NK-92 (cell line): ENCODE results near the gene DYNLT4.
"Not testable (repeated sequence)": the region's sequence is repeated elsewhere in the genome, so short reads cannot be mapped to it uniquely, and the experiment has no call there.

Source experiments
- DNase-seq: peaks from one replicate; lab custom pipeline; 2025; ENCODE audit not compliant: unreplicated experiment; lab: John Stamatoyannopoulos, UW

DYNLT4 gene, protein sequence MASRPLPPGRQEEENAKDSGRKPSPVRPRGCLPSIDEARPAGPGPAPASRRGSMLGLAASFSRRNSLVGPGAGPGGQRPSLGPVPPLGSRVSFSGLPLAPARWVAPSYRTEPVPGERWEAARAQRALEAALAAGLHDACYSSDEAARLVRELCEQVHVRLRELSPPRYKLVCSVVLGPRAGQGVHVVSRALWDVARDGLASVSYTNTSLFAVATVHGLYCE

DNA sequence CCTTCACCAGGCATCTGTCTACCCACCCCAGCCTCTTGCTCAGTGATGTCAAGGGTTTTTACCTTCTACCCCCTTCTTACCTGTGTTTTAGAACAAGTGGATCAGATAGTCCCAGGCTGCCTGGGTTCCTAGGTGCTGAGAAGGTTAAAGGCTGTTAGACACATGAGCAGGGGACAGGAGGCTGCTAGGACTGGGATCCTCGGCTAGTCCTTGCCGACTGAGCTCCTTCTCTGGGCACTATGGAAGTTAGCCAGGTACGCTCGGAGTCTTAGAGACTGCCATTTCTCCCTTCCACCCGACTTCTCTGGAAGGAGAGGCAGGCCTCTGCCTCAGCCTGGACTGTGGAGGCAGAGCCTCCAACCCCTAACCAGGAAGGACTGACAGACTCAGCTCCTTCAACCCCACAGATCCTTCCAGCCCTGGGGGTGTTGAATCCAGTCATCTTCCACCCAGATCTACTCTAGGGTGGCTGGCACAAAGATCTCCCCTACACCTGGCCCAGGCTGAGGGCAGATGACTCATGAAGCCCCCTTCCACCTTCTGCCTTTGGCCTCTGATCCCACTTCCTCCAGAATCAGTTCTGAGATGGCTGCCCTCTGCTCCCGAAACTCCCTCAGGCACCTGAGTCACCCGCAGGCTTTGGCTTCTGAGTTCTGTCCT, at the start of gene DYNLT4:
DYNLT4 (minus strand) TSS at position 648 of the 660 bp plus-strand sequence. CDS start 683 bp downstream, outside the sequence.
- DNase-seq: no peak

- DNase-seq: no peak
Measured at GRCh38 chr1:44855742-44856141, 48.6 kb upstream of the DYNLT4 start.

GRCh38 chr1:44854970-44855369, 47.8 kb upstream of the DYNLT4 start:
- no peak for DNase-seq

- DNase-seq: no peak
Measured at GRCh38 chr1:44853201-44853600, 46.0 kb upstream of the DYNLT4 start.

GRCh38 chr1:44851308-44851707, 44.2 kb upstream of the DYNLT4 start:
- no peak for DNase-seq

DNA sequence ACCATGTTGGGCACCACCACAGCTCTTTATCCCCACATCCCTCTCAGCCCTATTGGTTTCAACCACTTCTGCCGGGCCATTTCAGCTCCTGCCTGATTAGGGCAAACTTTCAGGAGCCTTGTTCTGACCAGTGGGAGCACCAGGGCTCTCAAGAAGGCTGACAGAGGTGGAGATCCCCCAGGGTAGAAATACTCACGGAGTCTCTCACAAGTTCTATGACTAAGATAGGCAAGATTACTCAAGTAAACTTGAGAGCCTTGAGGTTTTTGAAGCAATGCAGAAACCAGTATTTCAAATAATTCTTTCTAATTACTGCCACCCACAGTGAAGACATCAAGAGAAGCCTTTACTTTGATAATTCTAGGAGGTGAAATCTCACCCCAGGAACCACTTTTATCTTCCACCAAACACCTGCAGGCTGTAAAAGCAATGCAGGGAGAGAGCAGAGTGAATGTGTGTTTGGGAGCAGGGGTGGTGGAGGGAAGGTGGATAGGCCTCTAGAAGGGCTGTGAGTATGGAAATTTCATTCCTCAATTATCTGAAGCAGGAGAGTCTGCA, 42.5 kb upstream of the DYNLT4 start:
- DNase-seq: no peak

DNA sequence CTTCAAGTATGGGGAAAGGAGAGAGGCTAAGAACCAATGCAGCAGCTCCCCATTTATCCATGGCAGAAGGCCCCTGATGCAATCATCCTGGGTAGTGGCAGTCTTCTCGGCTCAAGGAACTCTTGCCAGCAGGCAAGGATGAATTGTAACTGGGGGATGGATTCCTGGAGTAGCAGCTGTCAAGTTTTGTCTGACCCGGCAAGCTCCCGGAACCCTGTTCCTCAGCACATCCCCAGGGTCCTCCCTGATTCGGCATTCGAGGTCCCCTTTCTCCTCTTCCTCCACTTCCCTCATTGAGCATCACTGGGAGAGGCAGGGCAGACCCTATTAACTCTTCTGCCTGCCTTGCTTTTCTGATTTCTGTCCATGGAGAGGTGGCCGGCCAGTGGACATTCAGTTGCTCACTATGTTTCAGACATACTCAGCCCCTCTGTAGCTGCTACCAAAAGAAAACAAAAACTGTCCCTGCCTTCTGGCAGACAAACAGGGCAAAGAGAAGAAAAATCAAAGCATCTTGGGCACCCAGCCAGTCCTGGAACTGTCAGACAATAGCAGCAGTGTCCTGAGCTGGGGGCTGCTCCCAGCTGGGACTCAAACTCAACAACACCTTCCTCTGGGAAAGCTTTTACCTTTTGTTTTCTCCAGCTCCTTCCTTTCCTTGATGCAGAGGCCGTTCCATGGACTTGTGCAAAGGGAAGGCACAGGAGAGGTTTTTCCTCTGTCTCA, 41.5 kb upstream of the DYNLT4 start:
- DNase-seq: no peak

GRCh38 chr1:44847845-44848244, 40.7 kb upstream of the DYNLT4 start:
- DNase-seq: no peak

GRCh38 chr1:44846985-44847384, 39.8 kb upstream of the DYNLT4 start:
- DNase-seq: no peak

- no peak for DNase-seq
Measured at GRCh38 chr1:44842862-44843655, 35.9 kb upstream of the DYNLT4 start, which contains the start of gene PTCH2. Gene PTCH2 (minus strand): TSS chr1:44843253. CDS start chr1:44842932, 321 bp downstream.

DNA sequence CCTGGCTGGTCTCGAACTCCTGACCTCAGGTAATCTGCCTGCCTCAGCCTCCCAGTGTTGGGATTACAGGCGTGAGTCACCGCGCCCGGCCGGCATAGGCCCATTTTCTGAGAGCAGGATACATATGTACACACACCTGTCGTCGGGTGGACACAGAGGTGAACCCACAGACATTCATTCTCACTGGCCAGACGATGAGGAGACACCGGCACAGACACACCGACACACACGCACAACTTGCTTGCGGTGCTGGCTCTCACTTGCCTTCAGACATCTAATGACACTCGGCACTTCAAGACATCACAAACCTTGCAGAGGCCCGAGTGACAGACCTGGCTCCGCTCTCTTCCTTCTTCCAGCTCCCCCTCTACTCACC, 35.3 kb upstream of the DYNLT4 start:
- no peak for DNase-seq

- no peak for DNase-seq
Measured at GRCh38 chr1:44839576-44839975, 32.4 kb upstream of the DYNLT4 start.

GRCh38 chr1:44838294-44838693, 31.1 kb upstream of the DYNLT4 start:
- not testable (repeated sequence) for DNase-seq

DNA sequence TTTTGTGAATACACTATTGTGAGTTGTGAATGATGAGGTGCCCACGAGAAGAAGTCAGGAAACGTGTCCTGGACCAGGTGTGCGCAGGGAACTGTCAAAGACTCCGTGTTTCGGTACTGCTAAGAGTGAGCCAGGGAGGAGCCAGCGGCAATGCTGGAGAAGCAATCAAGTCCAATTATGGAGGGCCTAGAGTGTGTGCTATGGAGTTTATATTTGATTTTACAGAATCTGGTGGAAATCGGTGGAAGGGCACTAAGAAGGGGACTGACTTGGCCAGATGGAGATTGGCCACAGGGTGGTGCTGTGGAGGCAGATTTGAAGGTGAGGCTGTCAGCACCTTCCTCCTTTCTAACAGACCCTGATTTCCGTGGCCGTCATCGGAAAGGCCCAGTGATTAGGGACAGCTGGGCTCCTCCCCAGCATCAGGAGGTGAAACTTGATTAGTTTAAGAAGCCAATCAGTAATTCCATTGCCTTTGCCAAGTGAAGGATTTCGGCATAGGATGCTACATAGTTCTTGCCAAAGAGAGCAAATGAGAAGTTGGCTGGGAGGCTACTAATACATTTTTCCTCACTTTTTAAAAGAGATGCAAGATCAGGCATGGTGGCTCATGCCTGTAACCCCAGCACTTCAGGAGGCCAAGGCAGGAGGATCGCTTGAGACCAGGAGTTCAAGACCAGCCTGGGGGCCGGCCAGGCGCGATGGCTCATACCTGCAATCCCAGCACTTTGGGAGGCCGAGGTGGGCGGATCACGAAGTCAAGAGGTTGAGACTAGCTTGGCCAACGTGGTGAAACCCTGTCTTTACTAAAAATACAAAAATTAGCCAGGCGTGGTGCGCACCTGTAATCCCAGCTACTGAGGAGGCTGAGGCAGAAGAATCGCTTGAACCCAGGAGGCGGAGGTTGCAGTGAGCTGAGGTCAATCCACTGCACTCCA, 28.9 kb upstream of the DYNLT4 start:
- DNase-seq: peak; percentile 17

- DNase-seq: no peak
Measured at GRCh38 chr1:44834328-44834727, 27.2 kb upstream of the DYNLT4 start.

DNA sequence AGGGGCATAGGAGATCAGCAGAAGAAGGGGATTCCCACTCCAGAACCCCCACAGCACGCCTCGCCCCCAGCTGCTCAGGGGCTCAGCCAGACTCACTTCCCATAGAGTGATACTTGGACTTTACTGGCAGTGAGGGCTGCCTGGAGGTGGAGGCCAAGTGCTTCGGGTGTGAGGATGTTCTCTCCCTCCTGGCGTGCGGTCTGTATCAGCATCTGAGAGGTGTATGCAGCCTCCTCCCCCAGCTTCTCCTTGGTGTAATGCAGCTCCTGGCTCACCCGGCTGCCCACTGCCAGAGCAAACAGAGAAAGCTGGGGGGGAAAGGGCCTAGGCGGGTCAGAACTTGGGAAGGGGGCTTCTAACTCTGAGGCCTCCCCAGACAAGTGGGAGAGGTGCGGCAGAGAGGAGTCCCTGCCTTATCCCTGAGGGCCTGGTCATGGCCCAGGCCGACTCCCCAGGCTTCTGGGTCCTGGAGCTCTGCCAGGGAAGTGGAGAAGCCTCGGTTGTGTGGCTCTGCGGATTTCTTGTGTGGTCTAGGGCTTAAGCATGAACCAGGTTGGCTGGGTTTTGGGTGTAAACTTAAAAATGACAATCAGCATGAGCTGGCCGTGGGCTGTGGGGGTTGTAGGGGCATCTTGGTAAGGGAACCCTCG, 25.0 kb upstream of the DYNLT4 start:
- no peak for DNase-seq

GRCh38 chr1:44831516-44831915, 24.4 kb upstream of the DYNLT4 start:
- DNase-seq: no peak

DNA sequence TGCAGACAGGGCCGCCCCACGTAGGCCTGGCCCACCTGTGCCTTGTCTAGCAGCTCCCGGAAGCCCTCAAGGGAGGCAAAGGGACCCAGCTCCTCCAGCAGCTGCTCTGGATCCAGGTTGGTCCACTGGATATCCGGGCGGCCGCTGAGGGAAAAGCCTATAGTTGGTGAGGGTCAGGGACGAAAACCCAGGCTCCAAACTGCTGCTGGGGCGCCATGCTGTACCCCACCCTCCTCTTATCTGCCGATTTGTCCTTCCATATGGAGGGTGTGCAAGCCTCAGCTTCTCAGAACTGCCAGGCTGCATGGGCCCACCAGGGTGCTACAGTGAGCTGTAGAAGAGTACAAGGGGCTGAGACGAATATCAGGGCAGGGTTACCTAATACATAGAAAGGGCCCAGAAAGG, 23.8 kb upstream of the DYNLT4 start:
- DNase-seq: no peak
